WTC11 (cell line): ENCODE results near the gene ARL15. TPM values are rescaled to one million over a fixed set of nuclear protein-coding genes. Genes with fewer than 3 reads are reported as not detected.

ENCODE experiments used
- ATAC-seq: fragments of 200-7000 bp; cut with Tn5 transposase; 2 replicates; pipeline ENCODE4 v1.10.0; 2021; ENCODE audit warnings: mild to moderate bottlenecking, moderate library complexity
- CTCF ChIA-PET: fragments of 300-600 bp; sonication (Branson Sonifier 250); formaldehyde crosslinking; loops from one replicate; lab custom pipeline; 2021; ENCODE audit warnings: antibody characterized with exemption; lab: Charles Lee
- POLR2A ChIA-PET: fragments of 350-600 bp; sonication (Branson Sonifier 250); formaldehyde crosslinking; loops from one replicate; lab custom pipeline; 2021; ENCODE audit warnings: antibody characterized with exemption; lab: Charles Lee
- DNase-seq: peaks from one replicate; pipeline ENCODE4 v3.0.0; 2021; ENCODE audit warnings: low spot score
- H3K27ac Mint-ChIP-seq: 2 replicates; pipeline ENCODE4 v1.8.0; 2021; ENCODE audit warnings: mixed read lengths
- H3K27me3 Mint-ChIP-seq: 2 replicates; pipeline ENCODE4 v1.8.0; 2021; ENCODE audit warnings: low read depth, mild to moderate bottlenecking, moderate library complexity, mixed read lengths
- H3K36me3 Mint-ChIP-seq: 2 replicates; pipeline ENCODE4 v1.8.0; 2021; ENCODE audit warnings: mixed read lengths
- H3K4me1 Mint-ChIP-seq: 2 replicates; pipeline ENCODE4 v1.8.0; 2022; ENCODE audit warnings: mixed read lengths
- H3K4me3 Mint-ChIP-seq: 2 replicates; pipeline ENCODE4 v1.8.0; 2021; ENCODE audit warnings: mild to moderate bottlenecking, moderate library complexity, mixed read lengths
- H3K9me3 Mint-ChIP-seq: 2 replicates; pipeline ENCODE4 v1.8.0; 2021; ENCODE audit warnings: mixed read lengths
- CBFB ChIP-seq: sonication (generic); formaldehyde crosslinking; IDR thresholded peaks from 2 replicates; pipeline ENCODE4 v1.8.1; 2022; ENCODE audit warnings: mild to moderate bottlenecking, low read depth, missing genetic modification reagents
- FOXP1 ChIP-seq: sonication (generic); formaldehyde crosslinking; IDR thresholded peaks from 2 replicates; pipeline ENCODE4 v1.8.0; 2022; ENCODE audit warnings: missing genetic modification reagents, mild to moderate bottlenecking, moderate library complexity, borderline replicate concordance
- NFE2L1 ChIP-seq: sonication (generic); formaldehyde crosslinking; IDR thresholded peaks from 2 replicates; pipeline ENCODE4 v1.8.1; 2023; ENCODE audit warnings: missing genetic modification reagents
- NFYB ChIP-seq: sonication (generic); formaldehyde crosslinking; conservative IDR thresholded peaks from 2 replicates; pipeline ENCODE4 v1.8.0; 2022; ENCODE audit warnings: low read depth, missing genetic modification reagents
- NR1H2 ChIP-seq: sonication (generic); formaldehyde crosslinking; IDR thresholded peaks from 2 replicates; pipeline ENCODE4 v1.9.0; 2021; ENCODE audit warnings: mild to moderate bottlenecking, moderate library complexity, missing genetic modification reagents
- NR3C1 ChIP-seq: sonication (generic); formaldehyde crosslinking; conservative IDR thresholded peaks from 2 replicates; pipeline ENCODE4 v1.8.1; 2023; ENCODE audit warnings: low read depth, mild to moderate bottlenecking, missing genetic modification reagents
- PRRX2 ChIP-seq: fragments of 250-450 bp; sonication (Bioruptor Pico); IDR thresholded peaks from 2 replicates; pipeline ENCODE4 v1.8.0; 2021; ENCODE audit warnings: mild to moderate bottlenecking
- SMAD4 ChIP-seq: sonication (generic); formaldehyde crosslinking; IDR thresholded peaks from 2 replicates; pipeline ENCODE4 v1.8.0; 2022; ENCODE audit warnings: mild to moderate bottlenecking, missing genetic modification reagents
- SP1 ChIP-seq: sonication (generic); formaldehyde crosslinking; conservative IDR thresholded peaks from 2 replicates; pipeline ENCODE4 v1.8.1; 2022; ENCODE audit warnings: missing genetic modification reagents
- ZNF219 ChIP-seq: sonication (generic); formaldehyde crosslinking; IDR thresholded peaks from 2 replicates; pipeline ENCODE4 v1.8.0; 2023; ENCODE audit warnings: missing genetic modification reagents, mild to moderate bottlenecking, borderline replicate concordance
- ZNF232 ChIP-seq: sonication (generic); formaldehyde crosslinking; IDR thresholded peaks from 2 replicates; pipeline ENCODE4 v1.8.0; 2022; ENCODE audit warnings: mild to moderate bottlenecking, missing genetic modification reagents
- ZNF263 ChIP-seq: sonication (generic); formaldehyde crosslinking; IDR thresholded peaks from 2 replicates; pipeline ENCODE4 v1.8.1; 2022; ENCODE audit warnings: low read depth, mild to moderate bottlenecking, moderate library complexity, missing genetic modification reagents
- total RNA-seq: library from RNA; stranded (reverse); gene quantifications from 3 replicates; pipeline ENCODE4 v1.2.3, GENCODE V29; 2021
- TF ChIP-seq, protein P1 (sequence below): fragments of 250-450 bp; sonication (Bioruptor Pico); IDR thresholded peaks from 2 replicates; pipeline ENCODE4 v1.9.0; 2021; ENCODE audit warnings: moderate library complexity, mild to moderate bottlenecking, inconsistent platforms, borderline replicate concordance
- TF ChIP-seq, protein P2 (sequence below): sonication (generic); formaldehyde crosslinking; IDR thresholded peaks from 2 replicates; pipeline ENCODE4 v1.8.0; 2022; ENCODE audit warnings: missing genetic modification reagents
- TF ChIP-seq, protein P3 (sequence below): sonication (generic); formaldehyde crosslinking; IDR thresholded peaks from 2 replicates; pipeline ENCODE4 v1.8.0; 2022; ENCODE audit warnings: mild to moderate bottlenecking, missing genetic modification reagents
- TF ChIP-seq, protein P4 (sequence below): sonication (generic); formaldehyde crosslinking; IDR thresholded peaks from 2 replicates; pipeline ENCODE4 v1.8.1; 2022; ENCODE audit warnings: low read depth, mild to moderate bottlenecking, moderate library complexity, missing genetic modification reagents, borderline replicate concordance
- TF ChIP-seq, protein P5 (sequence below): sonication (generic); formaldehyde crosslinking; IDR thresholded peaks from 2 replicates; pipeline ENCODE4 v1.8.1; 2022; ENCODE audit warnings: mild to moderate bottlenecking, missing genetic modification reagents, moderate library complexity, borderline replicate concordance
- TF ChIP-seq, protein P6 (sequence below): sonication (generic); formaldehyde crosslinking; IDR thresholded peaks from 2 replicates; pipeline ENCODE4 v1.8.1; 2023; ENCODE audit warnings: mild to moderate bottlenecking, missing genetic modification reagents
- TF ChIP-seq, protein P7 (sequence below): sonication (generic); formaldehyde crosslinking; IDR thresholded peaks from 2 replicates; pipeline ENCODE4 v1.8.1; 2023; ENCODE audit warnings: mild to moderate bottlenecking, moderate library complexity, missing genetic modification reagents
- TF ChIP-seq, protein P8 (sequence below): sonication (generic); formaldehyde crosslinking; conservative IDR thresholded peaks from 2 replicates; pipeline ENCODE4 v1.8.1; 2022; ENCODE audit warnings: mild to moderate bottlenecking, missing genetic modification reagents

Gene ARL15
- total RNA-seq, 1 experiment from 2014 or later = 20.1 TPM

DNA sequence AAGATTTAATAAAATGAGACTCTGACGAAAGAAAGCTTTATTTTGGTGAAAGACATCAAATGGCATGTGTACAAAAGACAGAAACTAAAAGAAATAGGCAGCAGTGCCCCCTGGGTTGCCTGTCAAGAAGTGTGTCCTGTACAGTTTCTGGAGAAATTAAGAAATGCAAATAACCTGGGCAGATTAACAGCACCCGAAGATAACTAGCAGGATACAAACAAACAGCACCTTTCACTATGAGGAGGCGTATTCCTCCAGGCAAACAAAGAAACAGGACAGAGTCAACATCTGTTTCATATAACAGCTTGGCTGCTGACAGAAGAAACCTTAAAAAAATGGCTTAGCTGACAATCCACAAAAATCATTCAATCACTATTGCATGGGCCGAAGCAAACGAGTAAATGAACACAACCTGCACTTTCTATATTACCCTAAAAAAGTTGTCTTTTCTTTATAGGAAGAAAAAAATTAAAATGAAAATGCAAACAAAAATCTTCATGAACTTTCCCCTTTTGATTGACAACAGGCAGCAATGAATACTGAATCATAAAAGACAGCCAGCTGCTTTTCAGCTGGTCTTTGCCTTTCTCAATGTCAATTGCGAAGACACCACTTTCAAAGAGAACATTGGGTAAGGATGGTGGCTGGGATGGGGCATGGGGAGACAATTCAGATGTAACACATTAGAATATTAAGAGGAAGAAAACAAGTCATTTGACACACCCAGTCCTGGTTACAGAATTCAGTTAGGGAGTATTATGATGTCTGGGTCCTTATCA lies 162.1 kb downstream of the ARL15 start (continued):
- TF ChIP-seq, protein P1, sequence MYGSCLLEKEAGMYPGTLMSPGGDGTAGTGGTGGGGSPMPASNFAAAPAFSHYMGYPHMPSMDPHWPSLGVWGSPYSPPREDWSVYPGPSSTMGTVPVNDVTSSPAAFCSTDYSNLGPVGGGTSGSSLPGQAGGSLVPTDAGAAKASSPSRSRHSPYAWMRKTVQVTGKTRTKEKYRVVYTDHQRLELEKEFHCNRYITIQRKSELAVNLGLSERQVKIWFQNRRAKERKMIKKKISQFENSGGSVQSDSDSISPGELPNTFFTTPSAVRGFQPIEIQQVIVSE (CRISPR knock-in tag) = no peak
- no peak for TF ChIP-seq ZNF232 (CRISPR knock-in tag)
- TF ChIP-seq NR1H2 (CRISPR knock-in tag) = no peak
- TF ChIP-seq PRRX2 (CRISPR knock-in tag) = no peak

DNA sequence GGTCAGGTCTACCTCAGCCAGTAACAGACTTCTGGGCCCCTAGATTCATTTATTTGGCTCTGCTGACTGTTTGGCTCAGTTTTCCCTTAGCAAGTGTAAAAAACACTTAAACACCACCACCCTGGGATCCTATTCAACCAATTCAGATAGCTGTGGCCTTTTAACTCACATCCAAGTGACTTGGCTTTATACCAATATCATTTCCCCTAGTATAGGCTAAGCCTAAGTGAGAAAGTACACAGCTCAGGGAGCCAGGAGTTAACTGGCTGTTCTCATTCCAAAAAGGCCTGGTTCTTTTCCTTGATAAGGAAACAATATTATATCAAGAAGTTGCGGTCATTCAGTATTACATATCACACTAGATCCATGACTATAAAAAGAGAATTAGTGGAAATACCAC lies 163.5 kb downstream of the ARL15 start:
- CTCF ChIA-PET = interaction anchor here (1.0 kb wide), 1 partner anchor 68 kb away, joined by 6 read pairs; no protein-coding TSS in a partner anchor
- DNase-seq (no peak), ATAC-seq (no peak)
- POLR2A ChIA-PET = no interaction called here
- H3K27ac Mint-ChIP-seq = no peak overlapping the region
- no peaks in the 10 kb centered on the region for H3K27me3 Mint-ChIP-seq
- H3K4me1 Mint-ChIP-seq = peaks cover 12% of the 10 kb centered on the region
- no peak overlapping the region for H3K4me3 Mint-ChIP-seq
- H3K36me3 Mint-ChIP-seq = no peaks in the 10 kb centered on the region
- H3K9me3 Mint-ChIP-seq = no peaks in the 10 kb centered on the region
- TF ChIP-seq, protein P2, sequence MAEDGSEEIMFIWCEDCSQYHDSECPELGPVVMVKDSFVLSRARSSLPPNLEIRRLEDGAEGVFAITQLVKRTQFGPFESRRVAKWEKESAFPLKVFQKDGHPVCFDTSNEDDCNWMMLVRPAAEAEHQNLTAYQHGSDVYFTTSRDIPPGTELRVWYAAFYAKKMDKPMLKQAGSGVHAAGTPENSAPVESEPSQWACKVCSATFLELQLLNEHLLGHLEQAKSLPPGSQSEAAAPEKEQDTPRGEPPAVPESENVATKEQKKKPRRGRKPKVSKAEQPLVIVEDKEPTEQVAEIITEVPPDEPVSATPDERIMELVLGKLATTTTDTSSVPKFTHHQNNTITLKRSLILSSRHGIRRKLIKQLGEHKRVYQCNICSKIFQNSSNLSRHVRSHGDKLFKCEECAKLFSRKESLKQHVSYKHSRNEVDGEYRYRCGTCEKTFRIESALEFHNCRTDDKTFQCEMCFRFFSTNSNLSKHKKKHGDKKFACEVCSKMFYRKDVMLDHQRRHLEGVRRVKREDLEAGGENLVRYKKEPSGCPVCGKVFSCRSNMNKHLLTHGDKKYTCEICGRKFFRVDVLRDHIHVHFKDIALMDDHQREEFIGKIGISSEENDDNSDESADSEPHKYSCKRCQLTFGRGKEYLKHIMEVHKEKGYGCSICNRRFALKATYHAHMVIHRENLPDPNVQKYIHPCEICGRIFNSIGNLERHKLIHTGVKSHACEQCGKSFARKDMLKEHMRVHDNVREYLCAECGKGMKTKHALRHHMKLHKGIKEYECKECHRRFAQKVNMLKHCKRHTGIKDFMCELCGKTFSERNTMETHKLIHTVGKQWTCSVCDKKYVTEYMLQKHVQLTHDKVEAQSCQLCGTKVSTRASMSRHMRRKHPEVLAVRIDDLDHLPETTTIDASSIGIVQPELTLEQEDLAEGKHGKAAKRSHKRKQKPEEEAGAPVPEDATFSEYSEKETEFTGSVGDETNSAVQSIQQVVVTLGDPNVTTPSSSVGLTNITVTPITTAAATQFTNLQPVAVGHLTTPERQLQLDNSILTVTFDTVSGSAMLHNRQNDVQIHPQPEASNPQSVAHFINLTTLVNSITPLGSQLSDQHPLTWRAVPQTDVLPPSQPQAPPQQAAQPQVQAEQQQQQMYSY (CRISPR knock-in tag) = no peak
- TF ChIP-seq, protein P3, sequence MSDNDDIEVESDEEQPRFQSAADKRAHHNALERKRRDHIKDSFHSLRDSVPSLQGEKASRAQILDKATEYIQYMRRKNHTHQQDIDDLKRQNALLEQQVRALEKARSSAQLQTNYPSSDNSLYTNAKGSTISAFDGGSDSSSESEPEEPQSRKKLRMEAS (CRISPR knock-in tag) = no peak
- TF ChIP-seq, protein P4, sequence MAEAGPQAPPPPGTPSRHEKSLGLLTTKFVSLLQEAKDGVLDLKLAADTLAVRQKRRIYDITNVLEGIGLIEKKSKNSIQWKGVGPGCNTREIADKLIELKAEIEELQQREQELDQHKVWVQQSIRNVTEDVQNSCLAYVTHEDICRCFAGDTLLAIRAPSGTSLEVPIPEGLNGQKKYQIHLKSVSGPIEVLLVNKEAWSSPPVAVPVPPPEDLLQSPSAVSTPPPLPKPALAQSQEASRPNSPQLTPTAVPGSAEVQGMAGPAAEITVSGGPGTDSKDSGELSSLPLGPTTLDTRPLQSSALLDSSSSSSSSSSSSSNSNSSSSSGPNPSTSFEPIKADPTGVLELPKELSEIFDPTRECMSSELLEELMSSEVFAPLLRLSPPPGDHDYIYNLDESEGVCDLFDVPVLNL (CRISPR knock-in tag) = no peak
- TF ChIP-seq NFYB (CRISPR knock-in tag) (no peak), CBFB (CRISPR knock-in tag) (no peak), NFE2L1 (CRISPR knock-in tag) (no peak), FOXP1 (CRISPR knock-in tag) (no peak), ZNF219 (CRISPR knock-in tag) (no peak), PRRX2 (CRISPR knock-in tag) (no peak), SMAD4 (CRISPR knock-in tag) (no peak), NR3C1 (CRISPR knock-in tag) (no peak), ZNF263 (CRISPR knock-in tag) (no peak), SP1 (CRISPR knock-in tag) (no peak)
- TF ChIP-seq, protein P5, sequence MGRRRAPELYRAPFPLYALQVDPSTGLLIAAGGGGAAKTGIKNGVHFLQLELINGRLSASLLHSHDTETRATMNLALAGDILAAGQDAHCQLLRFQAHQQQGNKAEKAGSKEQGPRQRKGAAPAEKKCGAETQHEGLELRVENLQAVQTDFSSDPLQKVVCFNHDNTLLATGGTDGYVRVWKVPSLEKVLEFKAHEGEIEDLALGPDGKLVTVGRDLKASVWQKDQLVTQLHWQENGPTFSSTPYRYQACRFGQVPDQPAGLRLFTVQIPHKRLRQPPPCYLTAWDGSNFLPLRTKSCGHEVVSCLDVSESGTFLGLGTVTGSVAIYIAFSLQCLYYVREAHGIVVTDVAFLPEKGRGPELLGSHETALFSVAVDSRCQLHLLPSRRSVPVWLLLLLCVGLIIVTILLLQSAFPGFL (CRISPR knock-in tag) = no peak
- TF ChIP-seq, protein P6, sequence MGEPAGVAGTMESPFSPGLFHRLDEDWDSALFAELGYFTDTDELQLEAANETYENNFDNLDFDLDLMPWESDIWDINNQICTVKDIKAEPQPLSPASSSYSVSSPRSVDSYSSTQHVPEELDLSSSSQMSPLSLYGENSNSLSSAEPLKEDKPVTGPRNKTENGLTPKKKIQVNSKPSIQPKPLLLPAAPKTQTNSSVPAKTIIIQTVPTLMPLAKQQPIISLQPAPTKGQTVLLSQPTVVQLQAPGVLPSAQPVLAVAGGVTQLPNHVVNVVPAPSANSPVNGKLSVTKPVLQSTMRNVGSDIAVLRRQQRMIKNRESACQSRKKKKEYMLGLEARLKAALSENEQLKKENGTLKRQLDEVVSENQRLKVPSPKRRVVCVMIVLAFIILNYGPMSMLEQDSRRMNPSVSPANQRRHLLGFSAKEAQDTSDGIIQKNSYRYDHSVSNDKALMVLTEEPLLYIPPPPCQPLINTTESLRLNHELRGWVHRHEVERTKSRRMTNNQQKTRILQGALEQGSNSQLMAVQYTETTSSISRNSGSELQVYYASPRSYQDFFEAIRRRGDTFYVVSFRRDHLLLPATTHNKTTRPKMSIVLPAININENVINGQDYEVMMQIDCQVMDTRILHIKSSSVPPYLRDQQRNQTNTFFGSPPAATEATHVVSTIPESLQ (CRISPR knock-in tag) = no peak
- TF ChIP-seq, protein P7, sequence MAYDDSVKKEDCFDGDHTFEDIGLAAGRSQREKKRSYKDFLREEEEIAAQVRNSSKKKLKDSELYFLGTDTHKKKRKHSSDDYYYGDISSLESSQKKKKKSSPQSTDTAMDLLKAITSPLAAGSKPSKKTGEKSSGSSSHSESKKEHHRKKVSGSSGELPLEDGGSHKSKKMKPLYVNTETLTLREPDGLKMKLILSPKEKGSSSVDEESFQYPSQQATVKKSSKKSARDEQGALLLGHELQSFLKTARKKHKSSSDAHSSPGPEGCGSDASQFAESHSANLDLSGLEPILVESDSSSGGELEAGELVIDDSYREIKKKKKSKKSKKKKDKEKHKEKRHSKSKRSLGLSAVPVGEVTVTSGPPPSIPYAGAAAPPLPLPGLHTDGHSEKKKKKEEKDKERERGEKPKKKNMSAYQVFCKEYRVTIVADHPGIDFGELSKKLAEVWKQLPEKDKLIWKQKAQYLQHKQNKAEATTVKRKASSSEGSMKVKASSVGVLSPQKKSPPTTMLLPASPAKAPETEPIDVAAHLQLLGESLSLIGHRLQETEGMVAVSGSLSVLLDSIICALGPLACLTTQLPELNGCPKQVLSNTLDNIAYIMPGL (CRISPR knock-in tag) = no peak
- TF ChIP-seq, protein P8, sequence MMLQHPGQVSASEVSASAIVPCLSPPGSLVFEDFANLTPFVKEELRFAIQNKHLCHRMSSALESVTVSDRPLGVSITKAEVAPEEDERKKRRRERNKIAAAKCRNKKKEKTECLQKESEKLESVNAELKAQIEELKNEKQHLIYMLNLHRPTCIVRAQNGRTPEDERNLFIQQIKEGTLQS (CRISPR knock-in tag) = no peak
